NCI-H2107 (cell line): ENCODE data around the gene RPL10A.

ENCODE experiments used
- DNase-seq: peaks from one replicate; lab custom pipeline; 2025; lab: John Stamatoyannopoulos, UW

The RPL10A gene

GRCh38 chr6:35448191-35448590 lies 20.0 kb upstream of the RPL10A start:
- no peak for DNase-seq

GRCh38 chr6:35449287-35449881 lies 18.8 kb upstream of the RPL10A start:
- DNase-seq, result peak; percentile 18

GRCh38 chr6:35451354-35452182 lies 16.6 kb upstream of the RPL10A start:
- DNase-seq, result no peak

GRCh38 chr6:35452183-35453090 lies 15.8 kb upstream of the RPL10A start, which contains the start of gene FANCE:
TSS of gene FANCE (plus strand) at chr6:35452338. CDS start at chr6:35452546, 208 bp downstream.
- peak; percentile 63 for DNase-seq

DNA sequence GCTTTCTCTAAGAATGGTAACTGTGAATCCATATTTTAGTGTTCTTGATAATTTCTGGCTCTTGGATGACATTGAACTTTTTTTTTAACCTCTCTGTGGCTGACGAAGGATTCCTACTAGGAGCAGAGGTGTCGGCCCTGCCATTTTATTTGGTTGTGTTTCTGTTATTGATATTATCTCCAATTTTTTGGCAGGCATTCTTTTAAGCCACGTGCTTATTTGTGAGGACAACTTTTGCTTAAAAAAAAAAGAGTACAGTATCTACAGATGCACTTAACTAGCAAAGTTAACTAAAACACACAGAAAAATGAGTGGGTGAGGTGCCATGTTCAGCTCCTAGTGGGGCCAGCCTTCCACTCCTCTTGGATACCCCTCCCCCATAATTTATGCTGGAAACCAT lies 15.0 kb upstream of the RPL10A start:
- DNase-seq, result no peak

DNA sequence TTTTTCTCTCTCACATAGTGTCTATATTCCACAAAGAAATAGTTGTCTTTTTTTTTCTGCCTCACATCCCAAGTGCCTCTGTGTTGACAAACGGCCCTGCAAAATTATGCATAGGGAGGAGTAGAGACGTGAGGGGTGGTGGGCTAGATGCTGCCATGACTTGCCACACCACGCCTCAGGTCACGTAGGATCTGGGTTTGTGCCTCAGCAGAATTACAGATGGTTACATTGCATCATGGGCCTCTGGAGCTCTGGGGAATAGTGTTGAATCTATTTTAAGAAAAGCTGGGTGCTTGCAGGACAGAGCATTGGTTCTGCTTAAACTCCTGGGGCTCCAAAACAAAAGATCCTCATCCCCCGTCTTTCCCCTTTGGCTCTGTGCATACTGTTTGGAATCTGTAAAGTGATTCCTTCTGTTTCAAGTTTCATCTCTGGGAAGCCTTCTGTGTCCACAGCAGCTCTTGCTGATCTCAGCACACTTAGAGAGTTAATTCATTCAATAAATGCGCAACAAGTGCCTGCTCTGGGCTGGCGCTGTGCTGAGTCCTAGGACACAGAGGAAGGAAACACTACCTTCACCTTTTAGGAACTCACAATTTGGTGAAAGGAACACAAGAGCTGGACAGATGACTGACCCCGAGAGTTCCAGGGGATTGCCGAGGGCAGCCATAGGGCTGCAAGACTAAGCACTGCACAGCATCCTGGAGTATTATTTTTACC lies 13.7 kb upstream of the RPL10A start:
- DNase-seq, result no peak

DNA sequence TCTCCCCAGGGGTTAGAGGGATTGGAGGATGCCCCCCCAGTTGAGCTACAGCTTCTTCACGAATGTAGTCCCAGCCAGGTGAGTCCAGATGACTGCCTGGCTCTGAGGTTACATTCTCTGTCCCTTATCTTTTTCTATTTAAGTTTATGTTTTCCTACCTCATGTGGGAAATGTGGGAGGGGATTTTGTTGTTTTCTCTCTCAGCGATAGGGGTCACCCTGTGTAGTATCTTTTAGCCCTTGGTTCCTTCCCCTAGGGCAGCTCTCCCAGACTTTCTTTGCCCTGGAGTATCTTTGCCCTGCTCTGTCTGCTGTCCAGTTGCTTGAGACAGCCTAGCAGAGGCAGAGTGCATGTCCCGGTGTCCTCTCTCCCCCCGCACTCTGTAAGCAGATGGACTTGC lies 10.3 kb upstream of the RPL10A start:
- no peak for DNase-seq

DNA sequence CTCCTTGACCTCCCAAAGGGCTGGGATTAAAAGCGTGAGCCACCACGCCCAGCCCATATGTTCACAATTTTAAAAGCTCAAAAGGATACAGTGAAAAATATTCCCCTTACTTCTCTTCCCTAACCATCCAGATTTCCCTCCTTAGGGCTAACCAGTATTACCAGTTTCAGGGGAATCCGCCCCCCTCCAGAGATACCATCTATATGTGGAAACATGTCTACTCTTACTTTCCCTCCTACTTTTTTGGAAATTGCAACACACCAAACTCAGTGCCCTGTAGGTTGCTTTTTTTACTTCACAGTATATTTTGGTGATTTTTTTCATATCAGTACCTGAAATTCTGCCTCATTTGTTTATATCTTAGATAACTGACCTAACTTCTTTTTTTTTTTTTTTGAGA lies 6.9 kb upstream of the RPL10A start:
- DNase-seq, result no peak

DNA sequence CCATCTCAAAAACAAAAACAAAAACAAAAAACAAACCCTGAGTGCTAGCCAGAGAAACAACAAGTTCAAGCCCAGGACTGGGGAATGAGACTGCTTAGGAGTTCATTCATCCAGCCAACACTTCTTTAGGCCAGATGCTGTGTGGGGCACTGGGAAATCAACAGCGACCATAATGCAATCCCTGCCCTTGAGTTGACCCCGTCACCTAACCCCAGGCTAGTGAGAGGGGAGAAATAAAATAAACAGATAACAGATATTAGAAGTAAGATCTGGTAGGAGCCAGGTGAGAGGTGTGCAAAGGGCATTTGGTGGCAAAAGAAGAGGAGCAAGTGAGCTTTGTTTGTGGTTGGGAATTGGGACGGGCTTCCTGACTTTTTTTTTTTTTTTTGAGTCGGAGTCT lies 4.9 kb upstream of the RPL10A start:
- DNase-seq, result no peak

GRCh38 chr6:35465646-35466045 lies 2.6 kb upstream of the RPL10A start:
- DNase-seq, result no peak

- no peak for DNase-seq
Observed at GRCh38 chr6:35468980-35469750, 964 bp downstream of the RPL10A start.

DNA sequence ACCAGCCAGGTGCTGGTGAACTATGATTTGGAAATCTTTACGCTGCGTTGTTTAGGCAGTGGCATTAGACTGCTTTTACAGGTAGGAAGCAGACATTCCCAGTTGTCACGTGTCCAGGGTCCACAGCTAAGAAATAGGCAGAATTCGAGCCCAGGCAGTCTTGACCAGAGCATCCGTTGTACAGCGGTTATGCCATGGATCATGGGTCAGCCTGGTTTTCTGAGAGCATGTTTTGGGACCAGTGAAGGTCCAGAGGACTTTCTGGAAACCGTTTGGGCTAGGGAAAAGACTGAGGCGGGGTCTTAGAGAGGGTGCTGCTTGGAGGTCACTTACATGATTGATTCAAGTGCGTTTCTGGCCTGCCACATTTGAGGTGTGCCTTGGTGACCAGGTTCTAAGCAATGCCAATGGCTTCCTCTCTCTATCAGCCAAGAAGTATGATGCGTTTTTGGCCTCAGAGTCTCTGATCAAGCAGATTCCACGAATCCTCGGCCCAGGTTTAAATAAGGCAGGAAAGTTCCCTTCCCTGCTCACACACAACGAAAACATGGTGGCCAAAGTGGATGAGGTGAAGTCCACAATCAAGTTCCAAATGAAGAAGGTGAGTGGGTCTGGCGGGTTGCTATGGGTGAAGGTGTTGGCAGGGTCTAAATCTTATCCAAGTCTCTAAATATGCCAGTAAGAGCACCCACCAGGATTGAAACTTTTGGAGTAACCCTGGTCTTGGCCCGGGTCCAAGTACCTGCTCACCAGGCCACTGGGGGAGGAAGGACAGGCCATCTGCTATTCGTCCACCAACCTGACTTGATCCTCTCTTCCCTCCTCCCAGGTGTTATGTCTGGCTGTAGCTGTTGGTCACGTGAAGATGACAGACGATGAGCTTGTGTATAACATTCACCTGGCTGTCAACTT lies 1.8 kb downstream of the RPL10A start:
- no peak for DNase-seq

DNA sequence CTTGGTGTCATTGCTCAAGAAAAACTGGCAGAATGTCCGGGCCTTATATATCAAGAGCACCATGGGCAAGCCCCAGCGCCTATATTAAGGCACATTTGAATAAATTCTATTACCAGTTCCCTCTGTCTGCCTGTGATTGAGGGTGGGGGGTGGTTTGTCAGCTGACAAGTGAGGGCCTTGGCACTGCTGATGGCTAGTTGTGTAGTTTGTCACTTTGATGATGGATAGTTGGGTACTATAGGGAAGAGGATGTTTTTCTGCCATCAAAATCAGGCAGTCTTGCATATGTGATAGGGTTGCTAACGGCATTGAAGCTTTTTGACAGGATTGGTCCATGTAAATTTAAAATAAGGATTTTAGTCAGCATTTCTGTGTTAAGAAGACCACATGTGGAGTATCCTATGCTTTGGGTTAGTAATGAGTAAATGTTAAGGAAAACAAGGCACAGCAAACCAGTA lies 2.5 kb downstream of the RPL10A start:
- no peak for DNase-seq

DNA sequence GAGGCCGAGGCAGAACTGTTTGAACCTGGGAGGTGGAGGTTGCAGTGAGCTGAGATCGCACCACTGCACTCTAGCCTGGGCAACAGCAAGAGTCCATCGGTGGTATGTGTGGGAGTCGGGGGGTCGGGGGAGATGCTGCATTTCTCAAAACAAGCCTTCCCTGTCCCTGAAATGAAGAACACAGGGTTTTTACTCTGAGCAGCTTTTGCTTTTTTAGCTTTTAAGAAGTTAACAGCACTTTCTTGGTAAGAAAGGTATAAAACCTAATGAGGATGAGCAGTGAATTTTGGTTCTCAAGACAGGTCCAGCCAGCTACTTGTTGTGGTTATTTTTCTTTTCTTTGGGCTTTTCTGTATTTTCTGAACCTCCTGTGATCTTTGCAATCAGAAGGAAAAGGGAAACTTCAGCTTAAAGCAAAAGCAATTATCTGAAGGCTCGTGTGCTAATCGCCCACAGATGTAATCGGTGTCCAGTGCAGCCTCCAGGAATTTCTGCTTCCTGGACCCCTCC lies 3.7 kb downstream of the RPL10A start:
- no peak for DNase-seq

DNA sequence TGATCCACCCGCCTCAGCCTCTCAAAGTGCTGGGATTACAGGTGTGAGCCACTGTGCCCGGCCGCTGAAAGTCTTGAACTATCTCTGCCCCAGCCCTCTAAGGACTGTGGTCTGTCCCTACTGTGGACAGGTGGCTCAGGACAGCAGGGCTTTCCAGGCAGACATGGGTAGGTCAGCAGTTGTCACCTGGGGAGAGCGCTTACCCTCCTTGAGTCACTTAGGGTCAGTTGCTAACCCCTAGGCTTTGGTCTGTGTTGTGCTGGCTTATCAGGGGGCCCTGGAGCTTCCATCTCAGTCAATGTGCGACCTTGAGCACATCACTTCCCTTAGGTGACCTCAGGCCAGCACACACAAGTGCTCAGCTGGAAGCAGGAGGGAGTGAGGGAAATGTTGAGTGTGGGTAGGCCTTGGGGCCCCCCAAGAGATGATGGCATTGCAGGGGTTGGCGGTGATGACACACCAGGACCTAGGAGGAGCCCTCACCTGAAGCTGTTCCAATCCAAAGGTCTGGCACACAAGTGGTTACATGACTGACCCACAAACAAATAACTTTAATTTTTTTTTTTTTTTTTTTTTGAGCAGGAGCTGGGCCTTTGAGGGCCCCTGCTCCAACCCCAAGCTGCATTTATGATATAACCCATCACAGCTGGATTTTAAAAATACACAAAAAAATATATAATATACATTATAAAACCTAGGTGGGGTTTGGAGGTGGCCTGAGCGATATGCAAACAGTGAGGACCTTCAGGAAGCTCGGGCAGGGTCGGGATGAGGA lies 5.1 kb downstream of the RPL10A start:
- no peak for DNase-seq

DNA sequence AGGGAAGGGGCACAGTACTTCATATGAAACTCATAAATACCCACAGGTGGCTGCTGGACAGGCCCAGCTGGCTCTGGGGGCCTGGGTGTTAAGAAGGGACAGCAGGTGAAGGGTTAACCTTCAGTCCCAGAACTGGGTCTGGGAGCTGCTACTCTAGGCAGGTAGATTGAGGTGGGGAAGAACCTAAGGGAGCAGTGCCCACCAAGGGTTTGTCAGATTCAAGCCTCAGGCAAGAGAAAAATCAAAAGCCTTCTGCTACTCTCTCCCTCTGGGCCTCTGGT lies 5.6 kb downstream of the RPL10A start:
- DNase-seq, result no peak

- no peak for DNase-seq
Observed at GRCh38 chr6:35474131-35474941, 6.1 kb downstream of the RPL10A start.

- no peak for DNase-seq
Observed at GRCh38 chr6:35474942-35475570, 6.9 kb downstream of the RPL10A start.
